MCF 10A (cell line): ENCODE results near the gene FGF21. TPM values are rescaled to one million over a fixed set of nuclear protein-coding genes. Genes with fewer than 3 reads are reported as not detected.
A peak's percentile ranks its signal among the peaks of the same experiment; 100 is the strongest.

ENCODE experiments used
- BruUV-seq: library from RNA; stranded (reverse); fragments of 400-500 nt; replicated peaks from 2 replicates; lab custom pipeline; 2021; lab: Mats Ljungman, UMichigan
- CTCF ChIA-PET: fragments of 300-600 bp; sonication (Branson Sonifier 250); formaldehyde crosslinking; extraction: SDS; loops from one replicate; lab custom pipeline; 2021; ENCODE audit warnings: antibody characterized with exemption, inconsistent platforms; lab: Yijun Ruan, JAX
- POLR2A ChIA-PET: fragments of 300-600, 350-650 bp; sonication (Branson Sonifier 250); formaldehyde crosslinking; extraction: SDS; loops from one replicate; lab custom pipeline; 2020; ENCODE audit warnings: antibody characterized with exemption, inconsistent platforms; lab: Yijun Ruan, JAX
- DNase-seq: peaks from one replicate; pipeline ENCODE4 v3.0.0-alpha.2; 2018; ENCODE audit not compliant: unreplicated experiment
- H3K27ac Mint-ChIP-seq: one replicate; pipeline ENCODE4 v1.8.0; 2022; ENCODE audit warnings: mild to moderate bottlenecking, low read depth, mixed read lengths; ENCODE audit not compliant: unreplicated experiment
- H3K27me3 Mint-ChIP-seq: one replicate; pipeline ENCODE4 v1.8.0; 2022; ENCODE audit warnings: mixed read lengths; ENCODE audit not compliant: insufficient read depth, unreplicated experiment
- H3K36me3 Mint-ChIP-seq: one replicate; pipeline ENCODE4 v1.8.0; 2022; ENCODE audit warnings: mild to moderate bottlenecking, moderate library complexity, mixed read lengths; ENCODE audit not compliant: insufficient read depth, unreplicated experiment
- H3K4me1 Mint-ChIP-seq: one replicate; pipeline ENCODE4 v1.8.0; 2022; ENCODE audit warnings: mixed read lengths; ENCODE audit not compliant: insufficient read depth, unreplicated experiment
- H3K4me3 Mint-ChIP-seq: one replicate; pipeline ENCODE4 v1.8.0; 2022; ENCODE audit warnings: mild to moderate bottlenecking, moderate library complexity, mixed read lengths; ENCODE audit not compliant: unreplicated experiment
- H3K9me3 Mint-ChIP-seq: one replicate; pipeline ENCODE4 v1.8.0; 2022; ENCODE audit warnings: mixed read lengths; ENCODE audit not compliant: unreplicated experiment
- intact Hi-C: fragments of 100-400 bp; cut with micrococcal nuclease; formaldehyde crosslinking; loops from 2 replicates; pipeline ENCODE4 v1.14.1; 2022
- total RNA-seq: library from RNA; stranded (reverse); gene quantifications from 2 replicates; pipeline ENCODE4 v1.2.3, GENCODE V29; 2022
- TF ChIP-seq, protein P1 (sequence below): fragments of 200-600 bp; IDR thresholded peaks from one replicate; pipeline ENCODE4 v1.8.0; 2022; ENCODE audit warnings: antibody characterized with exemption, mild to moderate bottlenecking; ENCODE audit not compliant: unreplicated experiment

FGF21 gene
- total RNA-seq, 1 experiment from 2014 or later, result 0.93 TPM

DNA sequence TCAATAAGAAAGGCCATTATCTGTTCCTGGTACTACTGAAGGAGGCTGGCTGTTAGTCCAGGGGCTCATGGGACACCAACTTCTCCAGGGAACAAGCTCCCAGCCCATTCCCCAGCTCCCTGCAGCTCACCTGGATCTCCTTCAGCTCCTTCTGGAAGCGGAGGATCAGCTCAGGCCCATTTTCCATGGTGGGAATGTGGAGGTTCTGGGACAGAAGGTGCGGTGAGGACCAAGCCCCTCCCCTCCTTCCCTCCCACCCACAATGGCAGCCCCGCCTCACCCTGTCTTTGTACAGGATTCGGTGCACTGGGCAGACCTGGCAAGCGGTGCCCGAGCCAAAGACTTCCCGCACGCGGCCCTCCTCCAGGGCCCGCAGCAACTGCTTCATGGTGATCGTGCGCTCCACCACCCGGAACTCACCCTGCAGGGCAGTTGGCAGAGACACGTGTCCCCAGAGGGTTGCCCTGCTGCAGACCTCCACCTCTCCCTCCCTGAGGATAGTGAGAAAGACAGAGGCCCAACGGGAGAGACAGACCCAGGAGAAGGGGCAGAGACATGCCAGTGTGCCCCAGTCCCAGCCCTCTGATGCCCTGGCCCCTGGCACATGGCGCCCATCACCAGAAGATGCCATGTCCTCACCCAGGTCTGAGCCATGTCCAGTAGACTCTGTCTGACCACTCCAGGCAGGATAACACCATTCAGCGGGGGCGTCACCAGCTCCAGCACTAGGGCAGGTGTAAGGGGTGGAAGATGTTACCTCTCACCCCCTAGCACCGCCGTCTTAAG lies 41.2 kb downstream of the FGF21 start:
- intact Hi-C loops, result no loop called here
- Mint-ChIP-seq H3K27ac (no peak overlapping the region), H3K9me3 (no peaks in the 10 kb centered on the region), H3K27me3 (no peaks in the 10 kb centered on the region), H3K4me3 (no peak overlapping the region), H3K36me3 (peaks cover 11% of the 10 kb centered on the region), H3K4me1 (peaks cover 6% of the 10 kb centered on the region)
- TF ChIP-seq, protein P1, sequence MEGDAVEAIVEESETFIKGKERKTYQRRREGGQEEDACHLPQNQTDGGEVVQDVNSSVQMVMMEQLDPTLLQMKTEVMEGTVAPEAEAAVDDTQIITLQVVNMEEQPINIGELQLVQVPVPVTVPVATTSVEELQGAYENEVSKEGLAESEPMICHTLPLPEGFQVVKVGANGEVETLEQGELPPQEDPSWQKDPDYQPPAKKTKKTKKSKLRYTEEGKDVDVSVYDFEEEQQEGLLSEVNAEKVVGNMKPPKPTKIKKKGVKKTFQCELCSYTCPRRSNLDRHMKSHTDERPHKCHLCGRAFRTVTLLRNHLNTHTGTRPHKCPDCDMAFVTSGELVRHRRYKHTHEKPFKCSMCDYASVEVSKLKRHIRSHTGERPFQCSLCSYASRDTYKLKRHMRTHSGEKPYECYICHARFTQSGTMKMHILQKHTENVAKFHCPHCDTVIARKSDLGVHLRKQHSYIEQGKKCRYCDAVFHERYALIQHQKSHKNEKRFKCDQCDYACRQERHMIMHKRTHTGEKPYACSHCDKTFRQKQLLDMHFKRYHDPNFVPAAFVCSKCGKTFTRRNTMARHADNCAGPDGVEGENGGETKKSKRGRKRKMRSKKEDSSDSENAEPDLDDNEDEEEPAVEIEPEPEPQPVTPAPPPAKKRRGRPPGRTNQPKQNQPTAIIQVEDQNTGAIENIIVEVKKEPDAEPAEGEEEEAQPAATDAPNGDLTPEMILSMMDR, result no peak
- DNase-seq, result no peak
- ChIA-PET POLR2A (interaction anchor here (1.0 to 3.4 kb wide), 2 partner anchors 14 to 151 kb away, joined by 3 to 32 read pairs; partner anchors contain the start of genes BCAT2 and CA11), CTCF (interaction anchor here (0.6 to 11.9 kb wide), 10 partner anchors 8 to 406 kb away, joined by 3 to 337 read pairs (median 6); partner anchors contain the start of gene HSD17B14)
- BruUV-seq, result no TSS peak

DNA sequence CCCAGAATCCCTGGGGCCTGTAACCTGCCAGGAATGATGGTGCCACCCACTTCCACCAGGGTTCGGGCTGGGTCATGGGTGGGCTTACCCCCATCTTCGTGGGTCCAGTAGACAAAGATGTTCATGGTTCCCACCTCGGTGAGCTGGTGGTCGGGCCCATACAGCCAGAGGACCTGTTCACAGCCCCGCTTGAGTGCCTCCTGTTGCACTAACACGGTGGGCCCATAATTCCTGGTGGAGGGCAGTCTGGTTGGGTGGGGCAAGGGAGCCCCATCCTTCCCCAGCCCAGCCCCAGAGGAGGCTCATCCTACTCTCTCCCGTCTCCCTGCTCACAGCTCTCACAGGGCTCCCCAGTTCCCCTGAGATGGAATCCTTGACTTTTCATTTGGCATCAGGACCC lies 41.8 kb downstream of the FGF21 start:
- H3K27me3 Mint-ChIP-seq, result no peaks in the 10 kb centered on the region
- TF ChIP-seq, protein P1, result no peak
- H3K4me3 Mint-ChIP-seq, result no peak overlapping the region
- POLR2A ChIA-PET, result no interaction called here
- peaks cover 11% of the 10 kb centered on the region for H3K36me3 Mint-ChIP-seq
- no TSS peak for BruUV-seq
- intact Hi-C loops, result no loop called here
- DNase-seq, result no peak
- CTCF ChIA-PET, result interaction anchor here (11.9 kb wide), 1 partner anchor 44 kb away, joined by 337 read pairs; the partner anchor contains the start of gene HSD17B14
- H3K4me1 Mint-ChIP-seq, result peaks cover 6% of the 10 kb centered on the region
- H3K9me3 Mint-ChIP-seq, result no peaks in the 10 kb centered on the region
- no peak overlapping the region for H3K27ac Mint-ChIP-seq

DNA sequence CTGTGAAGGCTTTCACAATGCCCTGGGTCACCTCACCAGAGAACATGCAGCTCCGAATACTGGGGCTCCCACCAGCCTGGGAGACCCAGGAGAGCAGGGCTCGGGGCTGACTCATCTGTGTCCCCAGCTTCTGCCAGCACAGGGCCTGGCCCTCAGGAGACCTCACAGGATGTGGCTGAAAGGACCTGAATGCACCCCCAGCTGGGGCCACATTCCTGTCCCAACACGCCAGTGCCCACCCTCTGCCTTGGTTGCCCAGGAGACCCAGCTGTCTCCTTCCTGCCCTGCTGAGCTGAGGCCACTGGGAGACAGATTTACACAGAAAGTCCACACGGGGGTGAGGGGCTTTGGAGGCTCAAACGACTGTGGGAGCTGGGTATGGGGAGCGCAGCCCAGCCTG lies 43.6 kb downstream of the FGF21 start:
- Mint-ChIP-seq H3K9me3 (no peaks in the 10 kb centered on the region), H3K27me3 (no peaks in the 10 kb centered on the region), H3K27ac (peak overlapping the region; percentile 9), H3K36me3 (peaks cover 4% of the 10 kb centered on the region), H3K4me1 (peaks cover 6% of the 10 kb centered on the region), H3K4me3 (no peak overlapping the region)
- peak; percentile 45 for DNase-seq
- ChIA-PET CTCF (interaction anchor here (0.7 to 2.1 kb wide), 5 partner anchors 8 to 44 kb away, joined by 3 to 7 read pairs (median 5); partner anchors contain the start of gene HSD17B14), POLR2A (interaction anchor here (1.1 to 1.8 kb wide), 2 partner anchors 11 to 154 kb away, joined by 4 to 5 read pairs; partner anchors contain the start of genes BCAT2 and CA11)
- BruUV-seq, result no TSS peak
- TF ChIP-seq, protein P1, result no peak
- intact Hi-C loops, result no loop called here
